Keratinocyte (primary cell): Measurements from ENCODE around the gene PAXIP1. TPM values are rescaled to one million over a fixed set of nuclear protein-coding genes. Genes with fewer than 3 reads are reported as not detected.

Experiments
- DNase-seq: peaks from one replicate; pipeline ENCODE4 v3.0.0-alpha.2; 2011; ENCODE audit warnings: low read depth, missing footprints, low spot score
- FAIRE-seq: peaks from 2 replicates; lab custom pipeline; 2011; peaks lifted over from hg19 to GRCh38; lab: Jason Lieb, UNC
- H2AFZ ChIP-seq: 2 replicates; pipeline ENCODE4 v1.6.0; 2012; ENCODE audit warnings: low read length, control low read depth, inconsistent platforms; ENCODE audit not compliant: control insufficient read depth
- H3K27ac ChIP-seq: 2 replicates; pipeline ENCODE4 v1.5.1; 2011; ENCODE audit warnings: low read length; ENCODE audit not compliant: control insufficient read depth, insufficient read depth
- H3K27me3 ChIP-seq: 3 replicates; pipeline ENCODE4 v1.6.0; 2011; ENCODE audit warnings: low read length; ENCODE audit not compliant: control insufficient read depth, insufficient read depth; ENCODE audit errors: extremely low read depth
- H3K36me3 ChIP-seq, 2 experiments: 2 replicates in 1 of 2; 3 replicates in 1 of 2; pipeline ENCODE4 v1.5.1; 2011; ENCODE audit warnings: low read length in 2 of 2, mild to moderate bottlenecking in 1 of 2; ENCODE audit not compliant: control insufficient read depth in 2 of 2, insufficient read depth in 2 of 2; ENCODE audit errors: extremely low read depth in 1 of 2
- H3K4me1 ChIP-seq: 3 replicates; pipeline ENCODE4 v1.5.1; 2011; ENCODE audit warnings: low read length; ENCODE audit not compliant: control insufficient read depth, insufficient read depth; ENCODE audit errors: extremely low read depth
- H3K4me2 ChIP-seq: 3 replicates; pipeline ENCODE4 v1.6.0; 2011; ENCODE audit warnings: low read depth, low read length; ENCODE audit not compliant: control insufficient read depth, insufficient read depth; ENCODE audit errors: extremely low read depth
- H3K4me3 ChIP-seq, 3 experiments: fragments of 200-600 bp in 1 of 3; sonication (generic) in 1 of 3; 2 replicates in 2 of 3; 3 replicates in 1 of 3; pipeline ENCODE4 v1.5.1; 2011 to 2016; ENCODE audit warnings: low read length in 3 of 3, mild to moderate bottlenecking in 3 of 3, control low read depth in 2 of 3, inconsistent platforms in 1 of 3, low read depth in 1 of 3, mixed read lengths in 1 of 3, mixed run types in 1 of 3, moderate library complexity in 1 of 3; ENCODE audit not compliant: control insufficient read depth in 2 of 3, insufficient read depth in 2 of 3; ENCODE audit errors: extremely low read depth in 1 of 3
- H3K79me2 ChIP-seq: 2 replicates; pipeline ENCODE4 v1.6.0; 2012; ENCODE audit warnings: low read length; ENCODE audit not compliant: control insufficient read depth, insufficient read depth
- H3K9ac ChIP-seq: 3 replicates; pipeline ENCODE4 v1.6.0; 2011; ENCODE audit warnings: low read length; ENCODE audit not compliant: control insufficient read depth, insufficient read depth; ENCODE audit errors: extremely low read depth
- H3K9me1 ChIP-seq: 3 replicates; pipeline ENCODE4 v1.6.0; 2011; ENCODE audit warnings: low read length; ENCODE audit not compliant: control insufficient read depth, insufficient read depth; ENCODE audit errors: extremely low read depth
- H3K9me3 ChIP-seq: 2 replicates; pipeline ENCODE4 v1.5.1; 2012; ENCODE audit warnings: low read depth, low read length; ENCODE audit not compliant: control insufficient read depth
- H4K20me1 ChIP-seq: 3 replicates; pipeline ENCODE4 v1.6.0; 2011; ENCODE audit warnings: low read length; ENCODE audit not compliant: control insufficient read depth, insufficient read depth; ENCODE audit errors: extremely low read depth
- EZH2 ChIP-seq: IDR thresholded peaks from one replicate; pipeline ENCODE4 v1.6.1; 2012; ENCODE audit warnings: inconsistent platforms, mild to moderate bottlenecking, low read length, moderate library complexity
- dilution Hi-C: fragments of 300-500 bp; cut with MboI; formaldehyde crosslinking; loops from one replicate; pipeline ENCODE4 v1.7.0; 2020; ENCODE audit warnings: low sequenced_read_pairs; ENCODE audit not compliant: extremely low pct_ligation_motif_present
- polyA plus RNA-seq, 5 experiments: library from polyadenylated mRNA; depleted of rRNA in 3 of 5; stranded (reverse) in 3 of 5; stranded (forward) in 1 of 5; unstranded in 1 of 5; fragments of >200 nt; gene quantifications; 1 replicate in 1 of 5; 2 replicates in 3 of 5; 3 replicates in 1 of 5; pipeline versions ENCODE4 v1.2.1 to v1.2.3, GENCODE V29; 2011 to 2012; ENCODE audit warnings: missing spikeins in 2 of 5, low read depth in 1 of 5, low replicate concordance in 1 of 5
- TF ChIP-seq, protein P1 (sequence below), 3 experiments: IDR thresholded peaks in 1 of 3; conservative IDR thresholded peaks in 1 of 3; optimal IDR thresholded peaks in 1 of 3; 2 replicates in 2 of 3; 3 replicates in 1 of 3; pipeline versions ENCODE3 to v1.5.1; 2011; ENCODE audit warnings: low read length in 3 of 3, mild to moderate bottlenecking in 3 of 3, moderate library complexity in 2 of 3, control low read depth in 1 of 3, inconsistent platforms in 1 of 3; ENCODE audit not compliant: insufficient read depth in 2 of 3; ENCODE audit errors: extremely low read depth in 1 of 3

Gene PAXIP1
- polyA plus RNA-seq, 1 donor (not counting 4 experiments of a cell fraction or from before 2014, with no cell fraction given), result 9.4 TPM

- no peak overlapping the region for H3K27ac ChIP-seq
- H3K36me3 ChIP-seq, result no peaks in the 10 kb centered on the region
- dilution Hi-C loops, result no loop called here
- no peak for DNase-seq
- no peaks in the 10 kb centered on the region for H3K9me1 ChIP-seq
- H3K79me2 ChIP-seq, result no peaks in the 10 kb centered on the region
- no peak overlapping the region for H3K4me2 ChIP-seq
- no peaks in the 10 kb centered on the region for H3K27me3 ChIP-seq
- H2AFZ ChIP-seq, result no peak overlapping the region
- H3K9me3 ChIP-seq, result peaks cover 2% of the 10 kb centered on the region
- H4K20me1 ChIP-seq, result no peaks in the 10 kb centered on the region
- H3K4me1 ChIP-seq, result no peaks in the 10 kb centered on the region
- FAIRE-seq, result no peak
- H3K4me3 ChIP-seq, result no peak overlapping the region
- TF ChIP-seq, protein P1, sequence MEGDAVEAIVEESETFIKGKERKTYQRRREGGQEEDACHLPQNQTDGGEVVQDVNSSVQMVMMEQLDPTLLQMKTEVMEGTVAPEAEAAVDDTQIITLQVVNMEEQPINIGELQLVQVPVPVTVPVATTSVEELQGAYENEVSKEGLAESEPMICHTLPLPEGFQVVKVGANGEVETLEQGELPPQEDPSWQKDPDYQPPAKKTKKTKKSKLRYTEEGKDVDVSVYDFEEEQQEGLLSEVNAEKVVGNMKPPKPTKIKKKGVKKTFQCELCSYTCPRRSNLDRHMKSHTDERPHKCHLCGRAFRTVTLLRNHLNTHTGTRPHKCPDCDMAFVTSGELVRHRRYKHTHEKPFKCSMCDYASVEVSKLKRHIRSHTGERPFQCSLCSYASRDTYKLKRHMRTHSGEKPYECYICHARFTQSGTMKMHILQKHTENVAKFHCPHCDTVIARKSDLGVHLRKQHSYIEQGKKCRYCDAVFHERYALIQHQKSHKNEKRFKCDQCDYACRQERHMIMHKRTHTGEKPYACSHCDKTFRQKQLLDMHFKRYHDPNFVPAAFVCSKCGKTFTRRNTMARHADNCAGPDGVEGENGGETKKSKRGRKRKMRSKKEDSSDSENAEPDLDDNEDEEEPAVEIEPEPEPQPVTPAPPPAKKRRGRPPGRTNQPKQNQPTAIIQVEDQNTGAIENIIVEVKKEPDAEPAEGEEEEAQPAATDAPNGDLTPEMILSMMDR (optimal IDR thresholded peaks at IDR 0.05 in 1 of 3, IDR thresholded peaks at IDR 0.05 in 1 of 3, conservative IDR thresholded peaks at IDR 0.05 in 1 of 3; ENCODE audit: extremely low read depth in 1 of 3, insufficient read depth in 2 of 3, low read length in 3 of 3), result no peak
- no peak for TF ChIP-seq EZH2
- no peak overlapping the region for H3K9ac ChIP-seq
These were observed 97.8 kb downstream of the PAXIP1 start for GRCh38 chr7:154905146-154905545.

- Histone ChIP-seq H3K4me3 (no peak overlapping the region), H3K4me1 (no peaks in the 10 kb centered on the region), H3K4me2 (no peak overlapping the region), H4K20me1 (no peaks in the 10 kb centered on the region), H3K27ac (no peak overlapping the region), H3K9me3 (peaks cover 1% of the 10 kb centered on the region), H3K9ac (no peak overlapping the region), H3K36me3 (no peaks in the 10 kb centered on the region), H2AFZ (no peak overlapping the region), H3K27me3 (no peaks in the 10 kb centered on the region), H3K9me1 (no peaks in the 10 kb centered on the region), H3K79me2 (no peaks in the 10 kb centered on the region)
- no peak for TF ChIP-seq EZH2
- TF ChIP-seq, protein P1 (optimal IDR thresholded peaks at IDR 0.05 in 1 of 3, IDR thresholded peaks at IDR 0.05 in 1 of 3, conservative IDR thresholded peaks at IDR 0.05 in 1 of 3; ENCODE audit: extremely low read depth in 1 of 3, insufficient read depth in 2 of 3, low read length in 3 of 3), result no peak
- DNase-seq, result no peak
- no peak for FAIRE-seq
- dilution Hi-C loops, result no loop called here
These were observed 99.7 kb downstream of the PAXIP1 start for GRCh38 chr7:154903083-154903731.
